Activated CD8-positive, alpha-beta memory T cell treated with anti-CD3 and anti-CD28 coated beads, Interleukin-2, amount 50 U/mL, for 24 hours (primary cell): ENCODE results near the gene COL13A1.

Source experiments
- DNase-seq: peaks from one replicate; pipeline ENCODE4 v3.0.0-alpha.2; 2020; ENCODE audit errors: extremely low read depth

The COL13A1 gene

DNA sequence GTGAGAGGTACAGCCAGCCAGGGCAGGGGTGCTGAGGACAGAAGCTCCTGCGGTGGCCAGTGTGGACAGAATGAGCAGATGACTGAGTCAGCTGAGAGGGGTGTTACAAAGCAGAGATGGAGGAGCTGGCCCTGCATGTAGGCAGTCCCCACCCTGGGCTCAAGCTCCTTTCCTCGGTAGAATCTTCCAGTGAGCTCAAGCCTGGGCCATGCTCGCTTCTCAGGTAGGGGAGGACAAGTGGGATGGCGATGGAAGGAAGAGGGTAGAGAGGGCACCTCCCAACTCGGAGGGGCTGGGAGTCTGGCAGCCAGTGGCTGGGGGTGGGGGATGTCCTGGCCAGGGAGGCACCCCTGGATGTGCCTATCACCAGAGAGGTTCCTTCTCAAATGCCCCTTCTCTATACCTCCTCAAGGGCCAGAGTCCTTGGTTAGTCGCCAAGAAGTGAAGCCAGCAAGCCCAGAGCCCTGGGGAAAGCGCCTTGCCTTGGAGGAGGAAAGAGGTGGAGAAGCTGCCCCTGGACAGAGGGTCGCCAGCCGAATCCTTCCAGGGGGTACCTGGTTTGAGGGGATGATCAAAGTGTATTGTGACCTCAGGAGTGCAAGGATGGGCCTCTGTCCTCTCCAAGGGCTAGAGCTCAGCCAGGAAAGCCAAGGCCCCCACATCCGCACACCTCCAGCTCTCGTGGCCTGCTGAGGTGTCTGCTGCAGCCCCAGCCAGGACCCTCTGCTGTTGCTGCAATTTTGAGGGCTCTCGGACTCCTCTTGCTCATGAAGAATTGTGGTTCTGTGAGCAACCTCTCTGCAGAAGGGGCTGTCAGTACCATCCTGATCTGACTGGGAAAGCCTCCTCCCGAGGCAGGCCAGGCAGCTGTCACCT lies 162.4 kb downstream of the COL13A1 start:
- DNase-seq, result no peak

DNA sequence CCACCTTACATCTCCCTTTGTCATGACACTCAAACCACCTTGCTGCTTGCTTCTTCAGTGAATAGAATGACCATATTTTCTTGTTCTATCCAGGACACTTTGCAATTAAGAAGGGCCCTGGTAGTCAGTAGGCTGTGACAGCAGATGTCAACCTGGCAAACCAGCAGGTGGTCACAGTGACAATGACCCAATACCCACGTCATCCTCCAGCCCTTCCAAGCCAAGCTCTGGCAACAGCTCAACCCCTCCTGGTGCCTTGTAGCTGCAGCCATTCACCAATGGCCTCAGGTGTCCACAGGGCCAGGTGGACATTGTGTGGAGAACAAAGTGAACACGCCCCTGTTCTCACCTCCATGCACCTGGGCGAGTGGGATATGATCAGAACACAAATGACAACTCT lies 163.4 kb downstream of the COL13A1 start:
- DNase-seq, result no peak

DNA sequence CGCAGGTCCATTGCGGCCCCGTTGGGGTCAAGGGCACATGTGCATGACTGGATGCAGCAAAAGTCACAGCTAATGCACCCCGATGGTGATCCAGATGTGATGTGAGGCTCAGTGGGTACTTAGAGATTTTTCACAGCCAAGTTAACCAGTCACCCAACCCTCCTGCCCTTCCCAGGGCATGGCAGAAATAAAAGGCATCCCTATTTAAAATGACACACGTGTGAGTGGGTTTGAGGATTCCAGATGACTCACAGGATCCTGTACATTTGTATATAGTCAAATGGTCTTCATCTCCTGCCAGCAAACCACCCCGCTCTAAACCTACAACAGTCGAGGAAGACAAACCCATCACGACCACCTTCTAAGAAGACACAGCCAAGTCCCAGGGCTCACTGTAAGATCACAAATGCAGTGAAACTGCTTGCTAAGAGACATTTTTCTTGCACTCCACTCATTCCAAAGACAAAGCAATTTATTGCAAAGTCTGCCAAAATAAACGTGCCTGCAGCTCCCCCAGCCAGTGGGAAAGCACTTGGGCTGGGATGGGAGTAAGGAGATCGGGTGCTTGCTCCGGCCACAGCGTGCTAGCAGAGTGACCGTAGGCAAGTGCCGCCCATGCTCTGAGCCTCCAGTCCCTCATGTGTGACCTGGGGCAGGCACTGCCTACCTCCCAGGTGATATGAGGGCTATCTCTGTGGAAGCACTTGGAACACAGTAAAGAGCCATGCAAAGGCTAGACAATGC lies 164.4 kb downstream of the COL13A1 start:
- DNase-seq, result no peak

DNA sequence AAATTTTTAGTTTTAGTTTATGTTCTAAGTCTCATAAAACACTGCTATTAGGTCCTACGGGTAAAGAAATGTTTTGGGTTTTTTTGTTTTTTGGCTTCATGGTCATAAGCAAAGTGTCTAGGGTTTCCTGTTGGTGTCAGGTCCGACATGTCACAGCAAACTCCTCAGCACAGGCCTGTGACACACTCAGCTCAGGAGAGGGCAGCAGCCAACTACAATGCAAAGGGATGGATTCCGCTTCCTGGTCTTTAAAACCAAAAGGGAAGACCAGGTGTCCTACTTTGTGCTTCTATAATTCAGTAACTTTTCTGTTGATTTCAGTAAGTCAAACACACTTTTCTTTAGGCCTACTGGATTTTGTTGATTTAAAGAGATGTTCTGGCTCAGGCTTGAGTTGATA lies 167.1 kb downstream of the COL13A1 start:
- DNase-seq, result no peak

DNA sequence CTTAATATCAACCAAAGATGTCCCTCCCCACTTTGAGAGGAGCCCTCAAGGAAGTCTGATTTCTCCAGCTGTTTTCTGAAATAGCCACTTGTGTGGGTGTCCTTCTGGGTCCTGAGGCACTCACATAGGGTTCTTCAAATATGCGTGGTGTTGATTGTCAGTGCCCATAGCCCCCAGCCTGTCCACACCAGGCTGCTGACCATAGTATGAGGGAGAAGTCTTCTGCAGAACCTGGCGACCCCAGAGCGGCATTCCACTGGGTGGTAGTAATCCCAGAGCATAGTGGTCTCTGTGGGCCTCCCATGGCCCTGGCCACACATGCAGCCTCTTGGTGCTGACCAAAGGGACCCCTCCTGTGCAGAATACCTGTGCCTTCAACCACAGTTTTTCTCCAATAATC lies 168.3 kb downstream of the COL13A1 start:
- no peak for DNase-seq

DNA sequence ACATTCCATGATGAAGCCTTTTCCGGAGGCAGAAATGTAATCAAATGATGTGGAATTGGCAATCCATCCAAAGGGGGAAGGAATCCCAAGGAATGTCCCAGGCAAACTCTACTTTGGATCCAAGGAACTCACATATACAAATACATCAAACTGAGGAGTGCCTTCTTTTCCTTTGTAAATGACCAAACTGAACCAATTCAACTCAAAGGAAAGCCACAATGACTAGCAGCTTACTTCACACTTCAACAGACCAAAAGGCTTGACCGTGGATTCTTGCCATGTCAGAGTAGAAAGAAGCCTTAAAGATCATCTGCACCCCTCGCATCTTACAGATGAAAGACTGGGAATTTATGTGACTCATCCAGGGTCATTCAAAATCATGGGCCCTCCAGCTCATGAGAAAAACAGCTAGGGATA lies 171.3 kb downstream of the COL13A1 start:
- DNase-seq, result no peak

DNA sequence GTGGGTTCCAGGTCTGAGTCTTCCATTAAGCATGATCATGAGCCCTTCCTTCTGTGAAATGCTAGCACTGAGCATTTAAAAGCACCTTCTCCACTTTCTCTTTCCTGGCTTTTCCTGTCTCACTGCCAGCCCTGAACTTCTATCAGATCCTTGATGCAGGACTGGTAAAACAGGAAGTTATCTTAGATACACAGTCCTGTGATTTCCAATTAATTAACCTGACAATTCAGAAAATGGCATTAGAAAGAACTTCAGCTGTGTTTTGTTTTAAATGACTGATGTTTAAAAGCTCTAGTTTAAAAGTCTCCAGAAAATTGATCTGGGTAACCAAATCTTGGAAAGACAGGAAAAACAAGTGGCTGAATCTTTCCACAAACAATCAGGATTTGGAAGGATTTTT lies 172.0 kb downstream of the COL13A1 start:
- DNase-seq, result no peak

DNA sequence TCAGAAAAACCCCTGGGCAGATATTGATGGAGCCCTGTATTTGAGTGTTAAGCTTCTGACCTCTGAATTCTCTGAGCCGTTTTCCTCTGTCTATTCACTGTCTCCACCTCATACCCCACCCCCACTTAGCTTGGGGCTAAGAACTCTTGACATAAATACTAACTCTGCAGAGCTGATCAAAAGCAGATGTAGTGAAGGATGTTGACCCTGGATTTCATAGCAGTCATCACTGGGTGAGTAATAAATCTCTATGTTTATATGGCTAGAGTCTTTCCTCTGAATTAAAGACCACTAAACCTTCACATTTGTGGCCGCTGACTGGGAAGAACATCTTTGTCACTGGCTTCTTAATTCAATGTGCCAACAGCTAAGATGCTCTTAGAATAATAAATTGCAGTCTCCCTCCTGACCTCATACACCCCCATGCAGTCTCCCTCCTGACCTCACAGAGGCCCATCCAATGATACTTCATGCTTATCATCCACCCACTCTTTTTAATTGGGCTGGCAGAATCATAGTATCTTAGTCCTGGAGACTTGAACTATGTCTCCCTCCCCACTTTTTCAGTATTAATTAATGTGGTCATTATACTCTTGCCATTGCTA lies 172.9 kb downstream of the COL13A1 start:
- DNase-seq, result no peak

DNA sequence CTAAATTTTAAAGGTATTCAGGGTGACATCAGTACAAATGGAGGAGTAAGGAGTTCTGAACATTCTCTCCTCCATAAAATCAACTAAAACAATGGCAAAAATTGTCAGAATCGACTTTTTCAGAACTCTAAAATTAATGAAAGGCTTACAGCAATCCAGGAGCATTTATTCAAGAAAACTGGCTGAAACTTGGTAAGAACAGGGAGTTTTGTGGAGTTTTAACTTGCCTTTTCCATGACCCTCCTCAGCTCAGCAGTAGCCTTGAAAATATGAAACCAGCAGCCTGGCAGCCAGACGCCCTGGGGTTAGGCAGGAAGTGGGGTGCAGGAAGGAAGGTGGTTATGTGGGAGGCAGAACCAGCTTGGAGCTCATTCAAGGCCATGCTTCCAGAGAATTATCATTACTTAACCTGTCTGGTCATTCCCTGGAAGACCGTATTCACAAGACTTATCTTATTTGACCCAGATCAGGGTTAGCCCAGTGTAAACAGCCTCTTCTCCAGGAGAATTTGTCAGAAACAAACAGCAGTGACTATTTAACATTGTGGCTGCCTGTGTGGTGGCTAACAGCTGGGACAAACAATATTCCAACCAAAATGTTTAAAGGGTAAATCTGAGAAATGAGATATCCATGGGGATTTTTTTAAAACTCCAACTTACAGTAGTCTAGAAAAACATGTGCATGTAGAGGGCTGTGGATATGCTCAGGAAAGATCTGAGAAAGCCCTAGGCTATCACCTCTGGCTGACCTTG lies 175.3 kb downstream of the COL13A1 start:
- no peak for DNase-seq

DNA sequence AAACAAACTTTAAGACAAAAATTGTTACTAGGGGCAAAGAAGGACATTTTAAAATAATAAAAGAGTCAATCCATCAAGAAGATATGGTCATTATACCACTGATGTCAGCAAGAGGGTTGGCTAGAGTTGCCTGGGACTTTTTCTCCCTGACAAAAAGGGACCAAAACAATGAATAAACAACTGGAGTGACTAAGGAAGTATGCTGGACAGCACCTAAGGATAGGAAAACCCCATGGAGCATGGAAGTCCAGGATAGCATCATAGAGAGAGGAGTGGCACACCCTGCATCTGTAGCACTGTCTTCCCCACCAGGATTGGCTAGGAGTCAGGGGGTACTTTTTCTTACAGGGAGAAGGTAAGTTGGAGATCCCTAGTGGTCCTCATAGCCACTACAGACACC lies 177.5 kb downstream of the COL13A1 start:
- no peak for DNase-seq

DNA sequence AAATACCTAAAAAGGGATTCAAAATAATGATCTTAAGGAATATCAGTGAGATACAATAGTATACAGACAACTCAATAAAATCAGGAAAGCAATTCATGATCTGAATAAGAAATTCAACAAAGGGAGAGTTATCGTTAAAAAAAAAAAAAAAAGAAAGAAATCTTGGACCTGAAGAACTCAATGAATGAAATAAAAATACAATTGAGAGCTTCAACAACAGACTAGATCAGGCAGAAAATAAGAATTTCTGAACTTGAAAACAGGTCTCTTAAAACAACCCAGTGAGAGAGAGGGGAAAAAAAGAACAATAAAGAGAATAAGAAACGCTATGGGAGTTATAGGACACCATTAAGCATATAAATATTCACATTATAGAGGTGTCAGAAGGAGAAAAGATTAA lies 179.0 kb downstream of the COL13A1 start:
- DNase-seq, result no peak

DNA sequence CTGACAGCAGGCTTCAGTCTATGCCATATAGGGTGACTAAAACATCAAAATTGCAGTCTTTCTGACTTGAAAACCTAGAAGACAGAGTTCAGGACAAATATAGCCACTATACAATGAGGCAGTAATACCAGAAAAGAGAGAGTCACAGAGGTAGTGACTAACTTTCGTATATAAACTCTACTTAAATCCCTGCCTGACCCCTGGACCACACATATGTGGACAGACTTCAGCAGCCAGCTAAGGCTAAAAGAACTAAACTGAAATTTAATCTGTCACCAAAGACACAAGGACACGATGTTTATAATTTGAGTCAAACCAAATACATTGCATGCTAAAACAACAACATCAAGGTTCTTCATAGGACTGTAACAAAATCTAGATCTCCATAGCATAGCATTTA lies 186.4 kb downstream of the COL13A1 start:
- no peak for DNase-seq

DNA sequence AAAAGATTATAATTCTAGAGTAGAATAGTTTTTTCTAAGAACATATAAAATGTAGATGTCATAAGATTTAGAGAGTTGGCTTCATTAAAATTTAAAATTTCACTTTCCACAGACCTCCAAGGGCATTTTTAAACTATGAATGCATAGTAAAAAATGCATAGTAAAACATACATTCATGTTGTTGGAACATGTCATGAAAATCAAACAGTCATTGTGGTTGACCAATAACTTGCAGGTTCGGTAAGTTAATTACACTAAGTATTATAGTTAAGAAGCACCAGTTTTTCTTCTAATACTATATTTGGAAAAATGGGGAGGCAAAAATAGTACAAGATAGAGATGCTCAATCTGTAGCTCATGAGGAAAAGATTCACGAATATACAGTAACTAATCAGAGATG lies 189.4 kb downstream of the COL13A1 start:
- no peak for DNase-seq

DNA sequence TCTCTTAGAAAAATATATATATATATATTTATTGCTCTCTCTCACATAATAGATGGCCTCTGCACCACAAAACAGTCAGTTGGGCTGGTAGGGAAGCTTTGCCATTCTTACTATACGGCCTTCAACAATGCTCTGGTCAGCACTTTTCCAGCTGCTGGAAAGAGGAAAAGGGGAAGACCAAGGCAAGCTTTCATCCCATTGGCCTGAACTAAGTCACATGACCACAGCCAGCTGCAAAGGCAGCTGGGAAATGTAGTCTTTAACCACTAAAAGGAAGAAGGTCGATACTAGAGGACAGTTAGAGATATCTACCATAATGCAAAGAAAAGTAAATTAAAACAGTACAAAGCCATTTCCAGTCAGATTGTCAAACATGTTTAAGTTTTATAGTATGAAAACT lies 192.6 kb downstream of the COL13A1 start:
- no peak for DNase-seq

DNA sequence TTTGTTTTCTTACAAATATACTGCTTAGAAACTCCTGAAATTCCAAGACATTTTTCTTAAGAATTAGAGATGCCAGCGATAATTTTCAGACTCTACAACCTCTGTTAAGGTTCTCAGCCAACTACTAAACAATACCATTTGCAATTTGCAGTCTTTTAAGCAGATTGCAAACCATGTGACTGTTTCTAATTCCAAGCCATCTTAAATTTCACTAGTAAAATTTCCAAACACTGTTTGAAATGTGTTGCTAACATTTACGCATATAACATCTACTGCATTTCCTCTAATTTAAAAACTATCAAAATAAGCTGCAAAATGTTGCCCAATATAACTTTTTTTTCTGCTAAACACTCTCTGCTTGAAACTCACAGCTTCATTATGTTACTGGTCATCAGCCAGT lies 194.9 kb downstream of the COL13A1 start:
- DNase-seq, result no peak

DNA sequence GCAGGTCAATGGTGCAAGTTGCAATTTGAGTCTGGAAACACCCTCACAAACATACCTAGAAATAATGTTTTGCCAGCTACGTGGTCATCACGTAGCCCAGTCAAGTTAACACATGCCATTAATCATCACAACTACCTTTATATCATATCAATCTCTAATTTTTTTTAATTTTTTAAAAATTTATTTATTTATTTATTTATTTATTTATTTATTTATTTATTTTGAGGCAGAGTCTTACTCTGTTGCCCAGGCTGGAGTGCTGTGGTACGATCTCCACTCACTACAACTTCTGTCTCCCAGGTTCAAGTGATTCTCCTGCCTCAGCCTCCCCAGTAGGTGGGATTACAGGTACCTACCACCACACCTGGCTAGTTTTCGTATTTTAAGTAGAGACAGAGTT lies 198.6 kb downstream of the COL13A1 start:
- no peak for DNase-seq

DNA sequence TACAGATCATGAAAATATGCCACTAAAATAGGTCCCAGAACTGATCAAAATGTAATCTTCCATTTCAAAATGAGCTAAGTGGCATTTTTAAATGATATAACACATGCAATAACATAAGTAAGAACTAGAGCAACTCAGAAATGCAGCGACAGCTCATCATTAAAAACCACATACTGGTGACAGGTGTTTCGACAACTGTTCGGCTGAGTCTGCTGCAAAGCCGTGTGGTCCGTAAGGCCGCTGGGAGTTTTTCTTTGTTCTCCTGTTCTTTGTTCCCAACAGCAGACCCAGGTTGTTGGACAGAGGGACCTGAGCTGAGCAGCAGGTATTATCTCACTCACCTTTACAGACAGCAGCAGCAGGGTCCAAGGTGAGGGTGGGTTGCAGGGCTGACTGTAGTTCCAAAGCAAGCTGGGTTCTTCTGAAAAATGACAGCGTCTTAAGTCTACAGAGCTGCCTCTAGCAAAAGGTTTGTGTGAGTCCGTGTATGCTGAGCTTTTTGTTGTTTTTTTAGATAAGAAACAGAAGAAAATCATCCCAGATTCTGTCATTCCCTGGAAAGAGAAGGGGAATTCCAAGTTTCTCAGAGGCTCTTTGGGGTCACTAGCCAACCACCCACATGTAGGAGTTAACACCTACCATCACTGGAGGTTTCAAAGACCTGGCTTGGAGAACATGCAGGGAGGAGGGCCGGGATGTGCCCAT lies 205.6 kb downstream of the COL13A1 start:
- DNase-seq, result no peak
